ENCODE measurements around the gene CAMTA1. TPM values are rescaled to one million over a fixed set of nuclear protein-coding genes. Genes with fewer than 3 reads are reported as not detected.

Gene CAMTA1
- total RNA-seq, 2 experiments from 2014 or later, result 43.9 to 73.3 TPM

- Histone ChIP-seq H3K79me2 (ENCODE audit: insufficient read depth, low read depth, low read length) (no peaks in the 10 kb centered on the region), H3K36me3 (ENCODE audit: insufficient read depth, low read length) (no peaks in the 10 kb centered on the region), H2AFZ (ENCODE audit: low read length) (no peak overlapping the region), H3K9me2 (ENCODE audit: insufficient read depth, low read length) (no peaks in the 10 kb centered on the region), H3K4me1 (ENCODE audit: insufficient read depth, low read length, poor library complexity, severe bottlenecking) (no peaks in the 10 kb centered on the region), H3K4me3 (ENCODE audit: low read depth, low read length, poor library complexity, severe bottlenecking) (no peak overlapping the region), H3K27ac (ENCODE audit: low read depth, low read length, poor library complexity, severe bottlenecking) (no peak overlapping the region), H3K9me3 (ENCODE audit: low read length) (no peaks in the 10 kb centered on the region), H4K20me1 (ENCODE audit: insufficient read depth, low read length) (no peaks in the 10 kb centered on the region), H3K4me2 (ENCODE audit: low read length) (no peak overlapping the region)
- intact Hi-C loops (cut with micrococcal nuclease; ENCODE audit: unreplicated experiment), result no loop called here
- TF ChIP-seq CTCF (conservative IDR thresholded peaks at IDR 0.05; ENCODE audit: low read length), result no peak
- TF ChIP-seq EZH2phosphoT487 (IDR thresholded peaks at IDR 0.05; ENCODE audit: borderline replicate concordance, low read depth, low read length), result no peak
- DNase-seq (ENCODE audit: low spot score), result no peak
- BruUV-seq (replicated peaks), result no TSS peak
- POLR2A ChIA-PET, result no interaction called here
- CTCF ChIA-PET (ENCODE audit: unreplicated experiment), result no interaction called here
These were observed 553.8 kb downstream of the CAMTA1 start for GRCh38 chr1:7339014-7339413.

- Histone ChIP-seq H4K20me1 (ENCODE audit: insufficient read depth, low read length) (no peaks in the 10 kb centered on the region), H3K4me3 (ENCODE audit: low read depth, low read length, poor library complexity, severe bottlenecking) (no peak overlapping the region), H3K4me2 (ENCODE audit: low read length) (no peak overlapping the region), H3K9me2 (ENCODE audit: insufficient read depth, low read length) (no peaks in the 10 kb centered on the region), H3K36me3 (ENCODE audit: insufficient read depth, low read length) (no peaks in the 10 kb centered on the region), H3K79me2 (ENCODE audit: insufficient read depth, low read depth, low read length) (no peaks in the 10 kb centered on the region), H2AFZ (ENCODE audit: low read length) (no peak overlapping the region), H3K27ac (ENCODE audit: low read depth, low read length, poor library complexity, severe bottlenecking) (no peak overlapping the region), H3K4me1 (ENCODE audit: insufficient read depth, low read length, poor library complexity, severe bottlenecking) (no peaks in the 10 kb centered on the region), H3K9me3 (ENCODE audit: low read length) (no peaks in the 10 kb centered on the region)
- ChIA-PET CTCF (ENCODE audit: unreplicated experiment) (no interaction called here), POLR2A (no interaction called here)
- no TSS peak for BruUV-seq (replicated peaks)
- DNase-seq (ENCODE audit: low spot score), result no peak
- intact Hi-C loops (cut with micrococcal nuclease; ENCODE audit: unreplicated experiment), result no loop called here
- no peak for TF ChIP-seq CTCF (conservative IDR thresholded peaks at IDR 0.05; ENCODE audit: low read length)
- TF ChIP-seq EZH2phosphoT487 (IDR thresholded peaks at IDR 0.05; ENCODE audit: borderline replicate concordance, low read depth, low read length), result no peak
These were observed 554.7 kb downstream of the CAMTA1 start for GRCh38 chr1:7339953-7340352.

GRCh38 chr1:7341145-7341905, 556.1 kb downstream of the CAMTA1 start:
- no peak overlapping the region for H2AFZ ChIP-seq (ENCODE audit: low read length)
- H3K9me3 ChIP-seq (ENCODE audit: low read length), result no peaks in the 10 kb centered on the region
- no peaks in the 10 kb centered on the region for H3K36me3 ChIP-seq (ENCODE audit: insufficient read depth, low read length)
- BruUV-seq (replicated peaks), result no TSS peak
- no peak for DNase-seq (ENCODE audit: low spot score)
- ChIA-PET CTCF (ENCODE audit: unreplicated experiment) (no interaction called here), POLR2A (no interaction called here)
- TF ChIP-seq CTCF (conservative IDR thresholded peaks at IDR 0.05; ENCODE audit: low read length) (no peak), EZH2phosphoT487 (IDR thresholded peaks at IDR 0.05; ENCODE audit: borderline replicate concordance, low read depth, low read length) (no peak)
- no peaks in the 10 kb centered on the region for H3K79me2 ChIP-seq (ENCODE audit: insufficient read depth, low read depth, low read length)
- no peaks in the 10 kb centered on the region for H3K4me1 ChIP-seq (ENCODE audit: insufficient read depth, low read length, poor library complexity, severe bottlenecking)
- intact Hi-C loops (cut with micrococcal nuclease; ENCODE audit: unreplicated experiment), result no loop called here
- H3K4me2 ChIP-seq (ENCODE audit: low read length), result no peak overlapping the region
- H3K4me3 ChIP-seq (ENCODE audit: low read depth, low read length, poor library complexity, severe bottlenecking), result no peak overlapping the region
- no peaks in the 10 kb centered on the region for H3K9me2 ChIP-seq (ENCODE audit: insufficient read depth, low read length)
- H3K27ac ChIP-seq (ENCODE audit: low read depth, low read length, poor library complexity, severe bottlenecking), result no peak overlapping the region
- H4K20me1 ChIP-seq (ENCODE audit: insufficient read depth, low read length), result no peaks in the 10 kb centered on the region
